ENCODE results near the gene STMN1. TPM values are rescaled to one million over a fixed set of nuclear protein-coding genes. Genes with fewer than 3 reads are reported as not detected.

Gene STMN1
- polyA plus RNA-seq, 1 donor (not counting 4 experiments of a cell fraction or from before 2014, with no cell fraction given), result 82.8 TPM

DNA sequence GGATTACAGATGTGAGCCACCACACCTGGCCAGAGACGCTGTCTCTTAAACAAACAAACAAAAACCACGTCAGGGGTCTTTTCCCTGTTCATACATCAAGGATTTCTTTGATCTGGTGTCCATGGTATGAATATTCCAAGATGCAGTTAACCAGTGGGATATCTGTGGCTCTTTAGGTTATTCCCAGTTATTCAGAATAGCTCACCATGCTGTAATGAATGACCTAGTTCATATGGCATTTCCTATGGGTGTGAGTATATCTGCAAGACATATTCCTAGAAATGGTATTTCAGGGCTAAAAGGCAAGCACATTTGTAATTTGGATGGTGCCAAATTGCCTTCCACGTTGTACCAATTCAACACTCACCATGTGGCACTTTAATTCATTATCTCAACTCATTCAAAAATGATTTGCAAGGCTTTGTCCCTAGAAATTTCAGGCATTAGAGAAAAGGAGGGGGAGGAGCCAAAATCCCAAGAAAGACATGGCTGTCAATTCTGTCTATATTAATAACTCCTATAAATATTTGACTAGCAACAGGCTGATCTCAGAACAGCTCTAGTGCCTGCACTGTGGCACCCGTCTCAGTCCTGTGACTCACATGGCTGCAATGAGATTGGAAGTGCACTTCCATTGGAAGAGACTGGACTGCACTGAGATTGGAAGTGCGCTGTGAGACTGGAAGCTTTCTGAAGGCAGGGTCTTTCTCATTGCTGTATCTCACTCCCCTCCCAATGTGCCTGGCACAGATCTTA is 6.0 kb upstream of the STMN1 start:
- H3K4me2 ChIP-seq (ENCODE audit: control insufficient read depth, extremely low read depth, insufficient read depth, low read depth, low read length), result peak overlapping the region; percentile 67
- H4K20me1 ChIP-seq (ENCODE audit: control insufficient read depth, extremely low read depth, insufficient read depth, low read length), result no peaks in the 10 kb centered on the region
- TF ChIP-seq, protein P1, sequence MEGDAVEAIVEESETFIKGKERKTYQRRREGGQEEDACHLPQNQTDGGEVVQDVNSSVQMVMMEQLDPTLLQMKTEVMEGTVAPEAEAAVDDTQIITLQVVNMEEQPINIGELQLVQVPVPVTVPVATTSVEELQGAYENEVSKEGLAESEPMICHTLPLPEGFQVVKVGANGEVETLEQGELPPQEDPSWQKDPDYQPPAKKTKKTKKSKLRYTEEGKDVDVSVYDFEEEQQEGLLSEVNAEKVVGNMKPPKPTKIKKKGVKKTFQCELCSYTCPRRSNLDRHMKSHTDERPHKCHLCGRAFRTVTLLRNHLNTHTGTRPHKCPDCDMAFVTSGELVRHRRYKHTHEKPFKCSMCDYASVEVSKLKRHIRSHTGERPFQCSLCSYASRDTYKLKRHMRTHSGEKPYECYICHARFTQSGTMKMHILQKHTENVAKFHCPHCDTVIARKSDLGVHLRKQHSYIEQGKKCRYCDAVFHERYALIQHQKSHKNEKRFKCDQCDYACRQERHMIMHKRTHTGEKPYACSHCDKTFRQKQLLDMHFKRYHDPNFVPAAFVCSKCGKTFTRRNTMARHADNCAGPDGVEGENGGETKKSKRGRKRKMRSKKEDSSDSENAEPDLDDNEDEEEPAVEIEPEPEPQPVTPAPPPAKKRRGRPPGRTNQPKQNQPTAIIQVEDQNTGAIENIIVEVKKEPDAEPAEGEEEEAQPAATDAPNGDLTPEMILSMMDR (optimal IDR thresholded peaks at IDR 0.05 in 1 of 3, IDR thresholded peaks at IDR 0.05 in 1 of 3, conservative IDR thresholded peaks at IDR 0.05 in 1 of 3; ENCODE audit: extremely low read depth in 1 of 3, insufficient read depth in 2 of 3, low read length in 3 of 3), result no peak
- TF ChIP-seq EZH2 (IDR thresholded peaks at IDR 0.05; ENCODE audit: low read length), result no peak
- dilution Hi-C loops (cut with MboI; ENCODE audit: extremely low pct_ligation_motif_present, low sequenced_read_pairs), result no loop called here
- no peaks in the 10 kb centered on the region for H3K9me3 ChIP-seq (ENCODE audit: control insufficient read depth, low read depth, low read length)
- peak overlapping the region; percentile 60 for H3K27ac ChIP-seq (ENCODE audit: control insufficient read depth, insufficient read depth, low read length)
- peak overlapping the region; percentile 67 for H2AFZ ChIP-seq (ENCODE audit: control insufficient read depth, low read length)
- no peaks in the 10 kb centered on the region for H3K79me2 ChIP-seq (ENCODE audit: control insufficient read depth, insufficient read depth, low read length)
- DNase-seq (ENCODE audit: low read depth, low spot score) (no peak), FAIRE-seq (peak; percentile 64)
- H3K9me1 ChIP-seq (ENCODE audit: control insufficient read depth, extremely low read depth, insufficient read depth, low read length), result no peaks in the 10 kb centered on the region
- H3K36me3 ChIP-seq (ENCODE audit: control insufficient read depth in 2 of 2, extremely low read depth in 1 of 2, insufficient read depth in 2 of 2, low read length in 2 of 2), result no peaks in the 10 kb centered on the region
- peaks cover 11% of the 10 kb centered on the region for H3K4me1 ChIP-seq (ENCODE audit: control insufficient read depth, extremely low read depth, insufficient read depth, low read length)
- no peak overlapping the region for H3K9ac ChIP-seq (ENCODE audit: control insufficient read depth, extremely low read depth, insufficient read depth, low read length)
- H3K27me3 ChIP-seq (ENCODE audit: control insufficient read depth, extremely low read depth, insufficient read depth, low read length), result no peaks in the 10 kb centered on the region
- peak overlapping the region in 1 of 3 experiments; percentile 25 for H3K4me3 ChIP-seq (ENCODE audit: control insufficient read depth in 2 of 3, extremely low read depth in 1 of 3, insufficient read depth in 2 of 3, low read depth in 1 of 3, low read length in 3 of 3)

- Histone ChIP-seq H3K4me1 (ENCODE audit: control insufficient read depth, extremely low read depth, insufficient read depth, low read length) (peaks cover 11% of the 10 kb centered on the region), H3K36me3 (ENCODE audit: control insufficient read depth in 2 of 2, extremely low read depth in 1 of 2, insufficient read depth in 2 of 2, low read length in 2 of 2) (no peaks in the 10 kb centered on the region), H3K4me3 (ENCODE audit: control insufficient read depth in 2 of 3, extremely low read depth in 1 of 3, insufficient read depth in 2 of 3, low read depth in 1 of 3, low read length in 3 of 3) (no peak overlapping the region), H3K27me3 (ENCODE audit: control insufficient read depth, extremely low read depth, insufficient read depth, low read length) (no peaks in the 10 kb centered on the region), H2AFZ (ENCODE audit: control insufficient read depth, low read length) (no peak overlapping the region), H4K20me1 (ENCODE audit: control insufficient read depth, extremely low read depth, insufficient read depth, low read length) (no peaks in the 10 kb centered on the region), H3K79me2 (ENCODE audit: control insufficient read depth, insufficient read depth, low read length) (no peaks in the 10 kb centered on the region), H3K9me1 (ENCODE audit: control insufficient read depth, extremely low read depth, insufficient read depth, low read length) (no peaks in the 10 kb centered on the region), H3K27ac (ENCODE audit: control insufficient read depth, insufficient read depth, low read length) (no peak overlapping the region), H3K9ac (ENCODE audit: control insufficient read depth, extremely low read depth, insufficient read depth, low read length) (no peak overlapping the region), H3K9me3 (ENCODE audit: control insufficient read depth, low read depth, low read length) (no peaks in the 10 kb centered on the region), H3K4me2 (ENCODE audit: control insufficient read depth, extremely low read depth, insufficient read depth, low read depth, low read length) (no peak overlapping the region)
- no peak for TF ChIP-seq EZH2 (IDR thresholded peaks at IDR 0.05; ENCODE audit: low read length)
- TF ChIP-seq, protein P1 (optimal IDR thresholded peaks at IDR 0.05 in 1 of 3, IDR thresholded peaks at IDR 0.05 in 1 of 3, conservative IDR thresholded peaks at IDR 0.05 in 1 of 3; ENCODE audit: extremely low read depth in 1 of 3, insufficient read depth in 2 of 3, low read length in 3 of 3), result no peak
- DNase-seq (ENCODE audit: low read depth, low spot score) (no peak), FAIRE-seq (no peak)
- dilution Hi-C loops (cut with MboI; ENCODE audit: extremely low pct_ligation_motif_present, low sequenced_read_pairs), result no loop called here
Observed at GRCh38 chr1:25911162-25911561, 4.9 kb upstream of the STMN1 start.
